HG02763 (cell line): ENCODE results near the gene LMCD1.

Experiments
- ATAC-seq: cut with Tn5 transposase; IDR thresholded peaks from one replicate; pipeline ENCODE4 v1.9.1; 2021; ENCODE audit warnings: mild to moderate bottlenecking, moderate library complexity; ENCODE audit not compliant: unreplicated experiment

LMCD1 gene

GRCh38 chr3:8482960-8483665 lies 18.5 kb upstream of the LMCD1 start:
- no peak for ATAC-seq

- no peak for ATAC-seq
Measured at GRCh38 chr3:8484409-8485140, 17.0 kb upstream of the LMCD1 start.

- ATAC-seq: no peak
Measured at GRCh38 chr3:8485141-8485870, 16.3 kb upstream of the LMCD1 start.

GRCh38 chr3:8485943-8486342 lies 15.7 kb upstream of the LMCD1 start:
- no peak for ATAC-seq

- ATAC-seq: no peak
Measured at GRCh38 chr3:8486434-8486833, 15.2 kb upstream of the LMCD1 start.

- no peak for ATAC-seq
Measured at GRCh38 chr3:8486936-8487335, 14.7 kb upstream of the LMCD1 start.

GRCh38 chr3:8488411-8488810 lies 13.2 kb upstream of the LMCD1 start:
- ATAC-seq: no peak

GRCh38 chr3:8488877-8489276 lies 12.7 kb upstream of the LMCD1 start:
- no peak for ATAC-seq

GRCh38 chr3:8489278-8489792 lies 12.3 kb upstream of the LMCD1 start:
- no peak for ATAC-seq

- no peak for ATAC-seq
Measured at GRCh38 chr3:8490079-8490552, 11.5 kb upstream of the LMCD1 start.

GRCh38 chr3:8491271-8492144 lies 10.1 kb upstream of the LMCD1 start:
- ATAC-seq: no peak

- no peak for ATAC-seq
Measured at GRCh38 chr3:8492744-8493511, 8.7 kb upstream of the LMCD1 start.

- ATAC-seq: no peak
Measured at GRCh38 chr3:8493744-8494143, 7.9 kb upstream of the LMCD1 start.

GRCh38 chr3:8494327-8494726 lies 7.3 kb upstream of the LMCD1 start:
- ATAC-seq: no peak

GRCh38 chr3:8497582-8497981 lies 4.0 kb upstream of the LMCD1 start:
- no peak for ATAC-seq

- no peak for ATAC-seq
Measured at GRCh38 chr3:8499181-8499611, 2.4 kb upstream of the LMCD1 start.

- ATAC-seq: no peak
Measured at GRCh38 chr3:8500319-8500988, 1.2 kb upstream of the LMCD1 start.

- no peak for ATAC-seq
Measured at GRCh38 chr3:8500989-8501370, 643 bp upstream of the LMCD1 start.

- ATAC-seq: no peak
Measured at GRCh38 chr3:8503461-8503860, 1.8 kb downstream of the LMCD1 start.
